HFF-Myc (cell line): Measurements from ENCODE around the gene RAD18.

Experiments used
- DNase-seq: peaks from one replicate; pipeline ENCODE4 v3.0.0-alpha.2; 2011; ENCODE audit warnings: low read depth; ENCODE audit errors: extremely low read depth
- H3K4me3 ChIP-seq: replicated peaks from 2 replicates; pipeline ENCODE4 v1.5.1; 2011; ENCODE audit warnings: low read depth, mild to moderate bottlenecking, control low read depth, low read length
- TF ChIP-seq, protein P1 (sequence below): IDR thresholded peaks from 2 replicates; pipeline ENCODE4 v1.5.1; 2012; ENCODE audit warnings: mild to moderate bottlenecking, low read depth, low read length, control low read depth; ENCODE audit errors: missing control alignments

The RAD18 gene

DNA sequence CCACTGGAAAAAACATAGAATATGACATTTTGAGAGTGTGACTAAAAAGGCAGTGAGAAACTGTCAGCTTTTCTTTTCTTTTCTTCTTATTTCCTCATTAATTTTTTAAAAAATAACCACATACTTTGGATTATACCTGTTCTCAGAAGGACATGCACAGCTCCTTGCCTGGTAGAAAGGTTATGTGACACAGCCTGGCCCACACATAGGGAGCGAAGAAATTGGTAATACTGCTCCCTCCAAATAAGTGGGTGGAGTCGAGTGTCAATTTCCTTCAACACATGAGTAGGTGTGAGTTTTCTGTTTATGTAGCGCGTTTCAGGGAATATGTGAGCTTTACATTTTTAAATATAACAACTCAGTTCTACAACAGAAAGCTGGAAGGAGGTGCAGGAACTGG lies 28.9 kb upstream of the RAD18 start:
- TF ChIP-seq, protein P1, sequence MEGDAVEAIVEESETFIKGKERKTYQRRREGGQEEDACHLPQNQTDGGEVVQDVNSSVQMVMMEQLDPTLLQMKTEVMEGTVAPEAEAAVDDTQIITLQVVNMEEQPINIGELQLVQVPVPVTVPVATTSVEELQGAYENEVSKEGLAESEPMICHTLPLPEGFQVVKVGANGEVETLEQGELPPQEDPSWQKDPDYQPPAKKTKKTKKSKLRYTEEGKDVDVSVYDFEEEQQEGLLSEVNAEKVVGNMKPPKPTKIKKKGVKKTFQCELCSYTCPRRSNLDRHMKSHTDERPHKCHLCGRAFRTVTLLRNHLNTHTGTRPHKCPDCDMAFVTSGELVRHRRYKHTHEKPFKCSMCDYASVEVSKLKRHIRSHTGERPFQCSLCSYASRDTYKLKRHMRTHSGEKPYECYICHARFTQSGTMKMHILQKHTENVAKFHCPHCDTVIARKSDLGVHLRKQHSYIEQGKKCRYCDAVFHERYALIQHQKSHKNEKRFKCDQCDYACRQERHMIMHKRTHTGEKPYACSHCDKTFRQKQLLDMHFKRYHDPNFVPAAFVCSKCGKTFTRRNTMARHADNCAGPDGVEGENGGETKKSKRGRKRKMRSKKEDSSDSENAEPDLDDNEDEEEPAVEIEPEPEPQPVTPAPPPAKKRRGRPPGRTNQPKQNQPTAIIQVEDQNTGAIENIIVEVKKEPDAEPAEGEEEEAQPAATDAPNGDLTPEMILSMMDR = no peak
- DNase-seq = no peak
- no peak overlapping the region for H3K4me3 ChIP-seq

DNA sequence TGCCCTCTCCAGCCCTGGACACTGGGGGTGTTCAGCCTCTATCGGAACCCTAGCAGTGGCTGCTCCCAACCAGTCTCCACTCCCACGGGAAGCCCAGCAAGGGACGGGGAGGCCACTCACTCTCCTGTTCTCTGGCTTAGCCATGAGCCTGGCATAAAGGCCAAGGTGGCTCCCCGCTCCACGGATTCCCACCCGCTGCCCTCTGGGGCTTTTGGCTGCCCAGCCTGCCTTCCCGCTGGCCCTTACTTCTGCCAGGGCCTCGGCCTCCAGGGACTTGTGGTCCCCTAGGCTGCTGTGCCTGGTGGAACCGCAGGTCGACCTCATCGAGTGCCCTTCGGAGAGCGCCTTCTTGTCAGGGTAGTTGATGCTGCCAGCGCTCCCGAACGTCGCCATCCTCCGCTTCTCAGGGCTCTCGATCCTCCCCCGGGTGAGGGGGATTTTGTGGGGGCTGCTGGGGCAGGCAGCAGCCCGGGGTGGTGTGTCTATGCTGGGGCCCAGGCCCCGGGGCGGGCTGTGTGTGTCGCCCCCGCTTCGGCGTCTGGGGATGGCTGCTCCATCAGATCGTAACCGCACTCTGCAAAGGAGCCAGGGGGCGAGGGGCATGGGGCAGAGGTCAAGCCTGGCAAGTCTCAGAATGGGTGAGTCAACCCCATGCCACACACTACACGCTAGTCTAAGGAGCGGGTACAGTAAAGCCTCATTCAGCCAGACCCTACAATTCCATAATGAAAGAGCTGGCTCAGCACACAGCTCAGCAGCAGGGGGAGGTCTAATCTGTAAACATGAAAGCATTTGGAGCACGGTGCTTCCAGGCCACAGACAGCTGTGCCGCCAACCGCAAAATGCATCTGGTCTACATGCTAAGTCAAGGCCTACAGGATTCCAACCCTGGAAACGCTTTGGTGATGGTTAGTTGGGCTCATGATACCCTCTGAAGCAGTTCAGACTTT lies 27.3 kb upstream of the RAD18 start:
- no peak overlapping the region for H3K4me3 ChIP-seq
- peak; percentile 59 for DNase-seq
- TF ChIP-seq, protein P1 = no peak

DNA sequence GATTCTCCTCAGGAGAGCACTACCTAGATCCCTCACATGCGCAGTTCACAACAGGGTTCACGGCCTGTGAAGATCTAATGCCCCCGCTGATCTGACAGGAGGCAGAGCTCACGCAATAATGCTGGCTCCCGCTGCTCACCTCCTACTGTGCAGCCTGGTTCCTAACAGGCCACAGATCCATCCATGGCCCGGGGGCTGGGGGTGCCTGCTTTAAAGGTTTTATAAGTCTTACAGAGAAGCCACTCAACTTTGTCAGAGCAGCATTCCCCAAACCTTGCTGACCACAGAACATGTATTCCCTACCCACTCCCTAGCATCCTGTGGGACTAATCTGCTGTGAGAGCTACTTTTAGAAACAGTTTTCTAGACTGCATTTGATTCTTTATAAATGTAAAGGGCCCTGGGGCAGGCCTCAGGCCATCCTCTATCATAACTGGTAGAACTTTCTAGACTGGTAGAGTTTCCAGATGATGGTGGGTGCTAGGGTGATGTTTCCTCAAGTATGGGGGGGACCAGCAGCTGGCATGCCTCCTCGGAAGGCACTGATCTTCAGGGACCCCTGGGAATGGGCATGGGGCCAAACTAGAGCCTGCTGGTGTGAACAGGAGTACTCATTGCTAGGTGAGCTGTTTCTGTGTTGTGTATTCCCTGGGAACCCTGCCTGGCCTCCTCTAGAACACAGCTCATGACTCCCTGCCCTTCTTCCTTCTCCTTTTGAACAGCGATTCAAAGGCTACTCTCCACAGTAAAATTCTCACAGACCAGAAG lies 25.7 kb upstream of the RAD18 start:
- DNase-seq = no peak
- H3K4me3 ChIP-seq = no peak overlapping the region

DNA sequence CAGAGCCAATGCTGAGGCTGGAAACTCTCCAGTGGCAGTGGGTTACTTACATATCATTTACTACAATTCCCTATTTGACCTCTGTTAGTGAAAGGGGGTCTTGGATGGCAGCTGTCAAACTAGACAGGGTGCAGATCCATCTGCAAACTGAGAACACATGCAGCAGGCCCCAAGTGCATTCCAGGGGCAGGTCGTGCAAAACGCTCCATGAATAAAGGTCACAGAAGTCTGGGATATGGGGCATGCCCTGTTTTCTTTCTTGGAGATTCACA lies 25.0 kb upstream of the RAD18 start:
- TF ChIP-seq, protein P1 = no peak
- DNase-seq = no peak
- H3K4me3 ChIP-seq = no peak overlapping the region

More for the DNA sequence above, 25.7 kb upstream of the RAD18 start:
- TF ChIP-seq, protein P1 = no peak

DNA sequence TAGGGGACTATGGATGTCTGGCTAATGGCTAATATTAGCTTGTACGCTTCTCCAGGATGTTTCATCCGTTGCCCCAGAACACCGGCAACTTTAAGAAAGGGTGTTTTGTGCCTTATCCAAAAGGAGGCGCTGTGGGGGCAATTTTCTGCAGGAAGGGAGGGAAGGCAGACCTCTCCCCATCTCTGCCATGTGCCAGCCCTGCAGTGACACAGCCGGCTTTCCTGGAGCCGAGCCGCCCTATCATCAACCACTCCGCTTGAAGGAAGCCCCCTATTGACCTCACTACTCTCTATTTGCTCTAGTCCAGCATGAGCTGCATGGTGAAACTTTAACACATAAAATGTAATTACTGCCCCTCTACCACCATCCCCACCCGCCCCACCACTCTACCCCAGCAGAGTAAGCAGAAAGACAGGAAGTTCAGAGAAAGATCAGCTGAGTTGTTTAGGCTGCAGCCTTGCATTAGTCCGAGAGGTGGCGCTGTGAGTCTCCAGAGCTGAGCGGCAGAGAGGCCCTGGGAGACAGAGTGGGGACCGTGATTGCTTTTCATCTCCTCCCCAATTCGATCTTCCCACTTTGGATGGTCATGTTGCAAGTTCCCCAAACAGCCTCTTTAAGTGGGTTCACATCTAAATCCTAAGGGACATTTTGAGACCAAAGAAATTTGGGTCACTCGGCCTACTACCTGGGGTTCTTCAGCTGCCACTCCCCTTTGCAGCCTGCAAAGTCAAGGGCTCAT lies 24.5 kb upstream of the RAD18 start:
- no peak overlapping the region for H3K4me3 ChIP-seq
- TF ChIP-seq, protein P1 = peak; percentile 79
- DNase-seq = no peak

DNA sequence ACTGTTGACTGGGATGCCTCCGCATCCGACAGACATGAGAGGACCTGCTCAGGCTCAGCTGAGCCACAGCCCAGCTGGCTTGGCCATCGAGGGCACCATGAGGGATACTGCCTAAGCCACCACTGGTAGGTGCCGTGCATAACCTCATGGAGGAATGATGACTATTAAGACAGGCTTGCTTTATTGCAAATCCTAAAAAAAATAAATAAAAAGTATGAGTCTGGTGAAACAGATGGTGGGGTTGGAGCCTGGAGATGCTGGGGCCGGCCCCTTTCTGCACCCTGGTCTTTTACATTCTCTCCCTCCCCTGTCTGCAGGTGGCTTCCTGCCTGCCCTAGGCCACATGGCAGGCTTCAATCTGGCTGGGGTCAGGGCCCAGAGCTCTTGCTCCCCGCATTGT lies 24.0 kb upstream of the RAD18 start:
- DNase-seq = no peak
- TF ChIP-seq, protein P1 = no peak

More for the DNA sequence above, 24.0 kb upstream of the RAD18 start:
- H3K4me3 ChIP-seq = no peak overlapping the region
